ENCODE measurements around the gene SLC22A8. TPM values are rescaled to one million over a fixed set of nuclear protein-coding genes. Genes with fewer than 3 reads are reported as not detected.

SLC22A8 gene
- total RNA-seq, 4 donors from 2014 or later = not detected

- Histone ChIP-seq H3K4me1 (no peaks in the 10 kb centered on the region), H3K36me3 (no peaks in the 10 kb centered on the region), H3K9me3 (no peaks in the 10 kb centered on the region), H3K4me3 (no peak overlapping the region), H3K27ac (no peak overlapping the region), H3K27me3 (no peaks in the 10 kb centered on the region)
- 79 to 83% methylated on average over 1 to 5 of the region's 7 CpGs for WGBS, 2 donors
- TF ChIP-seq EP300 (IDR thresholded peaks at IDR 0.05) (no peak), POLR2A (IDR thresholded peaks at IDR 0.05) (no peak), CTCF (IDR thresholded peaks at IDR 0.05) (no peak)
- DNase-seq (ENCODE audit: low spot score in 2 of 2) = no peak
These were observed 16.0 kb downstream of the SLC22A8 start for GRCh38 chr11:62999649-63000048.

- Histone ChIP-seq H3K27me3 (no peaks in the 10 kb centered on the region), H3K9me3 (no peaks in the 10 kb centered on the region), H3K4me1 (no peaks in the 10 kb centered on the region), H3K4me3 (no peak overlapping the region), H3K36me3 (no peaks in the 10 kb centered on the region), H3K27ac (no peak overlapping the region)
- TF ChIP-seq EP300 (IDR thresholded peaks at IDR 0.05) (no peak), POLR2A (IDR thresholded peaks at IDR 0.05) (no peak), CTCF (IDR thresholded peaks at IDR 0.05) (no peak)
- DNase-seq (ENCODE audit: low spot score in 2 of 2) = no peak
- 91 to 93% methylated on average over 5 of the region's 5 CpGs for WGBS, 2 donors
These were observed 16.5 kb downstream of the SLC22A8 start for GRCh38 chr11:62999156-62999555.

GRCh38 chr11:62996271-62996670, 19.4 kb downstream of the SLC22A8 start:
- DNase-seq (ENCODE audit: low spot score in 2 of 2) = no peak
- H3K4me3 ChIP-seq = no peak overlapping the region
- H3K9me3 ChIP-seq = no peaks in the 10 kb centered on the region
- TF ChIP-seq POLR2A (IDR thresholded peaks at IDR 0.05) (no peak), EP300 (IDR thresholded peaks at IDR 0.05) (no peak), CTCF (IDR thresholded peaks at IDR 0.05) (no peak)
- H3K27me3 ChIP-seq = no peaks in the 10 kb centered on the region
- H3K36me3 ChIP-seq = no peaks in the 10 kb centered on the region
- WGBS, 2 donors = 27 to 29% methylated on average over 1 of the region's 1 CpG
- no peak overlapping the region for H3K27ac ChIP-seq
- H3K4me1 ChIP-seq = no peaks in the 10 kb centered on the region

GRCh38 chr11:62994775-62995174, 20.9 kb downstream of the SLC22A8 start:
- no peaks in the 10 kb centered on the region for H3K36me3 ChIP-seq
- 75 to 85% methylated on average over 4 of the region's 4 CpGs for WGBS, 2 donors
- TF ChIP-seq POLR2A (IDR thresholded peaks at IDR 0.05) (no peak), EP300 (IDR thresholded peaks at IDR 0.05) (no peak), CTCF (IDR thresholded peaks at IDR 0.05) (no peak)
- H3K4me3 ChIP-seq = no peak overlapping the region
- no peaks in the 10 kb centered on the region for H3K27me3 ChIP-seq
- no peaks in the 10 kb centered on the region for H3K4me1 ChIP-seq
- H3K9me3 ChIP-seq = no peaks in the 10 kb centered on the region
- no peak for DNase-seq (ENCODE audit: low spot score in 2 of 2)
- H3K27ac ChIP-seq = no peak overlapping the region

- DNase-seq (ENCODE audit: low spot score in 2 of 2) = no peak
- peaks cover 0 to 8% (median 0%) of the 10 kb centered on the region in 4 donors for H3K4me1 ChIP-seq
- H3K9me3 ChIP-seq = no peaks in the 10 kb centered on the region
- no peaks in the 10 kb centered on the region for H3K36me3 ChIP-seq
- no peaks in the 10 kb centered on the region for H3K27me3 ChIP-seq
- no peak overlapping the region for H3K27ac ChIP-seq
- 77 to 79% methylated on average over 3 to 5 of the region's 5 CpGs for WGBS, 2 donors
- no peak overlapping the region for H3K4me3 ChIP-seq
- no peak for TF ChIP-seq POLR2A (IDR thresholded peaks at IDR 0.05)
- no peak for TF ChIP-seq EP300 (IDR thresholded peaks at IDR 0.05)
- no peak for TF ChIP-seq CTCF (IDR thresholded peaks at IDR 0.05)
These were observed 27.4 kb downstream of the SLC22A8 start for GRCh38 chr11:62988276-62988675.

Measured in tibial nerve (tissue), 4 donors.